IMR-90 (cell line): Measurements from ENCODE around the gene CROCC. TPM values are rescaled to one million over a fixed set of nuclear protein-coding genes. Genes with fewer than 3 reads are reported as not detected.

Experiments used
- ATAC-seq: fragments of 200-7000 bp; cut with Tn5 transposase; 2 replicates; pipeline ENCODE4 v1.9.1; 2020; ENCODE audit warnings: low read depth, mild to moderate bottlenecking, moderate library complexity
- BruUV-seq: library from RNA; stranded (reverse); fragments of 400-500 nt; replicated peaks from 2 replicates; lab custom pipeline; 2021; lab: Mats Ljungman, UMichigan
- CTCF ChIA-PET: fragments of 300-600 bp; formaldehyde crosslinking; extraction: SDS; loops from one replicate; lab custom pipeline; 2021; ENCODE audit warnings: antibody characterized with exemption; lab: Yijun Ruan, JAX
- POLR2A ChIA-PET: fragments of 300-600 bp; sonication (Branson Sonifier 250); formaldehyde crosslinking; loops from one replicate; lab custom pipeline; 2022; ENCODE audit warnings: antibody characterized with exemption; ENCODE audit not compliant: unreplicated experiment; lab: Charles Lee
- DNase-seq: peaks from one replicate; pipeline ENCODE4 v3.0.0; 2013
- H2AFZ ChIP-seq: replicated peaks from 2 replicates; pipeline ENCODE3; 2013; ENCODE audit warnings: low read length, mild to moderate bottlenecking; ENCODE audit not compliant: poor library complexity
- H2AK5ac ChIP-seq: 2 replicates; pipeline ENCODE4 v1.6.1; 2013; ENCODE audit warnings: low read depth, low read length, inconsistent platforms
- H2AK9ac ChIP-seq: replicated peaks from 2 replicates; pipeline ENCODE3; 2013; ENCODE audit warnings: mild to moderate bottlenecking, low read depth, low read length, moderate library complexity; ENCODE audit not compliant: poor library complexity
- H2BK120ac ChIP-seq: 2 replicates; pipeline ENCODE4 v1.6.1; 2013; ENCODE audit warnings: low read depth, low read length, inconsistent platforms
- H2BK15ac ChIP-seq: 3 replicates; pipeline ENCODE4 v1.6.1; 2013; ENCODE audit warnings: low read depth, low read length, inconsistent platforms
- H2BK20ac ChIP-seq: 2 replicates; pipeline ENCODE4 v1.6.1; 2013; ENCODE audit warnings: low read depth, mild to moderate bottlenecking, inconsistent platforms, low read length, moderate library complexity
- H2BK5ac ChIP-seq: 2 replicates; pipeline ENCODE4 v1.6.1; 2013; ENCODE audit warnings: mild to moderate bottlenecking, low read depth, low read length, inconsistent platforms; ENCODE audit not compliant: poor library complexity, severe bottlenecking
- H3K14ac ChIP-seq: replicated peaks from 2 replicates; pipeline ENCODE4 v1.6.1; 2013; ENCODE audit warnings: low read depth, low read length, inconsistent platforms
- H3K18ac ChIP-seq: 2 replicates; pipeline ENCODE4 v1.6.1; 2013; ENCODE audit warnings: low read depth, low read length, control low read depth
- H3K23ac ChIP-seq: 2 replicates; pipeline ENCODE4 v1.6.1; 2013; ENCODE audit warnings: low read depth, low read length, inconsistent platforms
- H3K27ac ChIP-seq: 2 replicates; pipeline ENCODE4 v1.5.1; 2013; ENCODE audit warnings: mild to moderate bottlenecking, control low read depth, low read length; ENCODE audit not compliant: insufficient read depth
- H3K27me3 ChIP-seq: 2 replicates; pipeline ENCODE4 v1.6.1; 2013; ENCODE audit warnings: low read length; ENCODE audit not compliant: control insufficient read depth, insufficient read depth
- H3K36me3 ChIP-seq: 2 replicates; pipeline ENCODE4 v1.6.1; 2013; ENCODE audit warnings: low read length, mixed read lengths; ENCODE audit not compliant: control insufficient read depth, insufficient read depth
- H3K4ac ChIP-seq: 2 replicates; pipeline ENCODE4 v1.6.1; 2013; ENCODE audit warnings: low read depth, low read length, inconsistent platforms
- H3K4me1 ChIP-seq: 2 replicates; pipeline ENCODE4 v1.6.1; 2013; ENCODE audit warnings: low read length, mixed read lengths; ENCODE audit not compliant: control insufficient read depth, insufficient read depth
- H3K4me2 ChIP-seq: 2 replicates; pipeline ENCODE4 v1.6.1; 2013; ENCODE audit warnings: low read depth, mild to moderate bottlenecking, control low read depth, low read length, moderate library complexity
- H3K4me3 ChIP-seq: 2 replicates; pipeline ENCODE4 v1.5.1; 2013; ENCODE audit warnings: low read depth, mild to moderate bottlenecking, control low read depth, low read length, moderate library complexity; ENCODE audit not compliant: insufficient read depth
- H3K56ac ChIP-seq: 2 replicates; pipeline ENCODE4 v1.6.1; 2013; ENCODE audit warnings: low read length, inconsistent platforms; ENCODE audit not compliant: insufficient read depth; ENCODE audit errors: extremely low read depth
- H3K79me1 ChIP-seq, 2 experiments: 2 replicates each; pipeline ENCODE4 v1.6.1; 2013; ENCODE audit warnings: low read length in 2 of 2, inconsistent platforms in 1 of 2, low read depth in 1 of 2
- H3K9ac ChIP-seq: 2 replicates; pipeline ENCODE4 v1.6.1; 2013; ENCODE audit warnings: low read depth, low read length, control low read depth
- H3K9me1 ChIP-seq: 2 replicates; pipeline ENCODE4 v1.6.1; 2013; ENCODE audit warnings: low read length, inconsistent platforms; ENCODE audit not compliant: insufficient read depth
- H3K9me3 ChIP-seq: 2 replicates; pipeline ENCODE4 v1.6.1; 2013; ENCODE audit warnings: low read length; ENCODE audit not compliant: control insufficient read depth, insufficient read depth
- H4K20me1 ChIP-seq: 2 replicates; pipeline ENCODE4 v1.6.1; 2013; ENCODE audit warnings: low read length, inconsistent platforms; ENCODE audit not compliant: insufficient read depth
- H4K5ac ChIP-seq: 2 replicates; pipeline ENCODE4 v1.6.1; 2013; ENCODE audit warnings: mild to moderate bottlenecking, low read depth, low read length, control low read depth
- H4K8ac ChIP-seq, 2 experiments: 2 replicates each; pipeline ENCODE4 v1.6.1; 2013; ENCODE audit warnings: low read depth in 2 of 2, low read length in 2 of 2, control low read depth in 1 of 2, inconsistent platforms in 1 of 2
- H4K91ac ChIP-seq: 2 replicates; pipeline ENCODE4 v1.6.1; 2013; ENCODE audit warnings: low read depth, low read length, inconsistent platforms; ENCODE audit not compliant: insufficient read depth
- BHLHE40 ChIP-seq: fragments of 150-350 bp; IDR thresholded peaks from 2 replicates; pipeline ENCODE4 v1.6.1; 2016; ENCODE audit warnings: mild to moderate bottlenecking, low read depth, low read length
- CEBPB ChIP-seq: IDR thresholded peaks from 2 replicates; pipeline ENCODE4 v1.6.1; 2012; ENCODE audit warnings: low read depth, low read length, improper control_type of control experiment
- CHD1 ChIP-seq: IDR thresholded peaks from 2 replicates; pipeline ENCODE4 v1.6.1; 2012; ENCODE audit warnings: low read depth, low read length, improper control_type of control experiment
- CTCF ChIP-seq: conservative IDR thresholded peaks from 2 replicates; pipeline ENCODE4 v1.5.1; 2012; ENCODE audit warnings: mild to moderate bottlenecking, low read depth, low read length, improper control_type of control experiment
- ELK1 ChIP-seq: fragments of 150-350 bp; IDR thresholded peaks from 2 replicates; pipeline ENCODE4 v1.6.1; 2016; ENCODE audit warnings: low read depth, mild to moderate bottlenecking, low read length, moderate library complexity, borderline replicate concordance
- FOS ChIP-seq: fragments of 150-350 bp; IDR thresholded peaks from 2 replicates; pipeline ENCODE4 v1.6.1; 2016; ENCODE audit warnings: low read depth, low read length
- MAFK ChIP-seq: IDR thresholded peaks from 2 replicates; pipeline ENCODE4 v1.6.1; 2012; ENCODE audit warnings: low read depth, low read length, improper control_type of control experiment
- MAZ ChIP-seq: IDR thresholded peaks from 2 replicates; pipeline ENCODE4 v1.6.1; 2012; ENCODE audit warnings: low read depth, mild to moderate bottlenecking, low read length, improper control_type of control experiment, moderate library complexity, borderline replicate concordance
- MXI1 ChIP-seq: IDR thresholded peaks from 2 replicates; pipeline ENCODE4 v1.6.1; 2012; ENCODE audit warnings: low read depth, mild to moderate bottlenecking, low read length, moderate library complexity, borderline replicate concordance
- RAD21 ChIP-seq: IDR thresholded peaks from 2 replicates; pipeline ENCODE4 v1.6.1; 2012; ENCODE audit warnings: low read length, improper control_type of control experiment
- RCOR1 ChIP-seq: IDR thresholded peaks from 2 replicates; pipeline ENCODE4 v1.6.1; 2012; ENCODE audit warnings: mild to moderate bottlenecking, low read length, improper control_type of control experiment; ENCODE audit not compliant: insufficient replicate concordance
- RFX5 ChIP-seq: IDR thresholded peaks from 2 replicates; pipeline ENCODE4 v1.8.0; 2012; ENCODE audit warnings: low read depth, mild to moderate bottlenecking, low read length, moderate library complexity
- USF2 ChIP-seq: fragments of 150-350 bp; IDR thresholded peaks from 2 replicates; pipeline ENCODE4 v1.6.1; 2017; ENCODE audit warnings: mild to moderate bottlenecking, antibody characterized with exemption, low read length, low read depth
- WGBS, 2 experiments: methylation state at CpG; one replicate each; pipeline versions ENCODE4 v1.1.5 to v1.1.7; 2013; ENCODE audit warnings: missing lambda C conversion rate in 2 of 2; ENCODE audit not compliant: insufficient read length in 1 of 2; ENCODE audit errors: extremely low coverage in 2 of 2; 5-methylcytosine and 5-hydroxymethylcytosine counted together
- dilution Hi-C: fragments of 300-500 bp; cut with HindIII; formaldehyde crosslinking; loops from one replicate; pipeline ENCODE4 v1.14.3; 2018; ENCODE audit warnings: low sequenced_read_pairs; ENCODE audit not compliant: unreplicated experiment
- in situ Hi-C: fragments of 300-500 bp; cut with MboI; formaldehyde crosslinking; loops from 3 replicates; pipeline ENCODE4 v1.14.3; 2019; ENCODE audit warnings: low sequenced_read_pairs, inconsistent platforms, mixed read lengths
- intact Hi-C: fragments of 100-400 bp; cut with micrococcal nuclease; formaldehyde crosslinking; loops from 2 replicates; pipeline ENCODE4 v1.10.0; 2022
- polyA plus RNA-seq, 3 experiments: library from polyadenylated mRNA; depleted of rRNA; stranded (reverse); fragments of >200 nt; gene quantifications; 2 replicates each; pipeline ENCODE4 v1.2.3, GENCODE V29; 2012; ENCODE audit warnings: low replicate concordance in 1 of 3
- total RNA-seq: library from RNA; depleted of rRNA; stranded (reverse); fragments of >200 nt; gene quantifications from 2 replicates; pipeline ENCODE4 v1.2.3, GENCODE V29; 2012

CROCC gene
- total and polyA plus RNA-seq, 2 of the 4 experiments (the other 2 are of a cell fraction), result 7.5 to 13.7 TPM

- no peak overlapping the region for H2AFZ ChIP-seq
- no peaks in the 10 kb centered on the region for H3K79me1 ChIP-seq
- H2BK15ac ChIP-seq, result no peak overlapping the region
- H3K4ac ChIP-seq, result no peak overlapping the region
- peaks cover 10% of the 10 kb centered on the region for H4K20me1 ChIP-seq
- no peak overlapping the region for H3K18ac ChIP-seq
- BruUV-seq, result no TSS peak
- H2BK20ac ChIP-seq, result no peak overlapping the region
- 91% methylated on average over 7 of the region's 19 CpGs; no CpG with 5 or more reads in 1 of the 2 experiments for WGBS, 2 experiments
- TF ChIP-seq USF2 (no peak), BHLHE40 (no peak), CEBPB (no peak), MAFK (no peak), RFX5 (no peak), CTCF (no peak), CHD1 (no peak), MXI1 (no peak), MAZ (no peak), ELK1 (no peak), RCOR1 (no peak), FOS (no peak), RAD21 (no peak)
- no peaks in the 10 kb centered on the region; the same call in 1 of the 2 replicates for H3K9me1 ChIP-seq
- H3K27ac ChIP-seq, result no peak overlapping the region
- no peak overlapping the region for H3K14ac ChIP-seq
- no peak overlapping the region for H3K9ac ChIP-seq
- DNase-seq, result no peak
- H3K27me3 ChIP-seq, result no peaks in the 10 kb centered on the region
- no peak overlapping the region for H4K8ac ChIP-seq
- no peak overlapping the region for H4K91ac ChIP-seq
- intact Hi-C loops (no loop called here), in situ Hi-C loops (no loop called here), dilution Hi-C loops (no loop called here)
- H2AK9ac ChIP-seq, result no peak overlapping the region
- no peak overlapping the region for H2AK5ac ChIP-seq
- H4K5ac ChIP-seq, result no peak overlapping the region
- H3K23ac ChIP-seq, result no peak overlapping the region
- no peaks in the 10 kb centered on the region for H3K9me3 ChIP-seq
- H2BK5ac ChIP-seq, result no peak overlapping the region
- H3K56ac ChIP-seq, result no peak overlapping the region
- H2BK120ac ChIP-seq, result no peak overlapping the region
- H3K36me3 ChIP-seq, result peaks cover 25% of the 10 kb centered on the region
- no peak overlapping the region for H3K4me2 ChIP-seq
- ATAC-seq, result no peak
- H3K4me1 ChIP-seq, result peaks cover 2% of the 10 kb centered on the region; the same call in 1 of the 2 replicates
- H3K4me3 ChIP-seq, result no peak overlapping the region
- POLR2A ChIA-PET, result no interaction called here
- CTCF ChIA-PET, result no interaction called here
Observed at GRCh38 chr1:17001760-17002523, 80.2 kb downstream of the CROCC start.
